ENCODE results near the gene MUL1. TPM values are rescaled to one million over a fixed set of nuclear protein-coding genes. Genes with fewer than 3 reads are reported as not detected.

MUL1 gene
- total and polyA plus RNA-seq, 2 of the 4 experiments (the other 2 are of a cell fraction), result 20.7 to 21.1 TPM

DNA sequence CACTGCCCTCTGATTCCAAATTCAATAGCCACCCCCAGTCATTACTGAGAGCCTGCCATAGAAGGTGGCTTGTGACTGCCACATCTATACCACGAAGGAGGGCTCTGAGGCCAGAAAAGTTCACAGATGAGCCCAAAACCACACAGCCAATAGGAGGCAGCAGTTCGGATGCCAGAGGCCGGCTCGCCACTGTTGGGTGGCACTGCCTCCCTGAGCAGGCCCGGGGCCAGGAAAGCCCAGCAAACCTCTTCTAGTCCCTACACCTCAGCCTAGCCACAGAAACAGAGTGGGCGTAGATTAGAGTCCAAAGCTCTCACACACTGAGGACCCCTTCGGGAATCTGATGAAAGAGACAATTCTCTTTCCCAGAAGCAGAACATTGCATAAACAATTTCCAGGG, 16.1 kb downstream of the MUL1 start:
- dilution Hi-C loops (cut with HindIII; ENCODE audit: low sequenced_read_pairs, unreplicated experiment), result no loop called here
- Histone ChIP-seq H2BK15ac (ENCODE audit: low read depth, low read length) (no peak overlapping the region), H3K4me1 (ENCODE audit: control insufficient read depth, insufficient read depth, low read length) (peaks cover 21% of the 10 kb centered on the region), H3K36me3 (ENCODE audit: control insufficient read depth, insufficient read depth, low read length) (no peaks in the 10 kb centered on the region), H3K4me2 (ENCODE audit: low read depth, low read length) (no peak overlapping the region), H3K14ac (replicated peaks; ENCODE audit: low read depth, low read length) (no peak overlapping the region), H3K18ac (ENCODE audit: low read depth, low read length) (no peak overlapping the region), H3K4me3 (ENCODE audit: insufficient read depth, low read depth, low read length) (no peak overlapping the region), H2BK120ac (ENCODE audit: low read depth, low read length) (no peak overlapping the region), H3K23ac (ENCODE audit: low read depth, low read length) (no peak overlapping the region), H2AK5ac (ENCODE audit: low read depth, low read length) (0 out of 2 replicates have a peak overlapping the region, but pooled peaks have one; percentile 3), H4K20me1 (ENCODE audit: insufficient read depth, low read length) (peaks cover 10% of the 10 kb centered on the region; the same call in 1 of the 2 replicates), H3K9me1 (ENCODE audit: insufficient read depth, low read length) (peaks cover 16% of the 10 kb centered on the region), H3K9me3 (ENCODE audit: control insufficient read depth, insufficient read depth, low read length) (no peaks in the 10 kb centered on the region), H3K56ac (ENCODE audit: extremely low read depth, insufficient read depth, low read length) (no peak overlapping the region), H4K8ac (ENCODE audit: low read depth in 2 of 2, low read length in 2 of 2) (no peak overlapping the region), H3K79me1 (ENCODE audit: low read depth in 1 of 2, low read length in 2 of 2) (peaks cover 4% of the 10 kb centered on the region in 2 experiments; a peak in 1 of 4 replicates), H3K27me3 (ENCODE audit: control insufficient read depth, insufficient read depth, low read length) (no peaks in the 10 kb centered on the region), H2BK20ac (ENCODE audit: low read depth, low read length) (no peak overlapping the region), H3K4ac (ENCODE audit: low read depth, low read length) (no peak overlapping the region), H2AK9ac (replicated peaks; ENCODE audit: low read depth, low read length, poor library complexity) (no peak overlapping the region), H2AFZ (replicated peaks; ENCODE audit: low read length, poor library complexity) (no peak overlapping the region), H3K27ac (ENCODE audit: insufficient read depth, low read length) (no peak overlapping the region), H4K5ac (ENCODE audit: low read depth, low read length) (no peak overlapping the region), H3K9ac (ENCODE audit: low read depth, low read length) (no peak overlapping the region), H2BK5ac (ENCODE audit: low read depth, low read length, poor library complexity, severe bottlenecking) (no peak overlapping the region), H4K91ac (ENCODE audit: insufficient read depth, low read depth, low read length) (no peak overlapping the region)
- WGBS, 2 experiments (ENCODE audit: extremely low coverage in 2 of 2, insufficient read length in 1 of 2), result 80% methylated on average over 2 of the region's 7 CpGs; no CpG with 5 or more reads in 1 of the 2 experiments
- TF ChIP-seq RFX5 (IDR thresholded peaks at IDR 0.05; ENCODE audit: low read depth, low read length), result no peak
- no peak for TF ChIP-seq MAFK (IDR thresholded peaks at IDR 0.05; ENCODE audit: low read depth, low read length)
- no peak for TF ChIP-seq MXI1 (IDR thresholded peaks at IDR 0.05; ENCODE audit: borderline replicate concordance, low read depth, low read length)
- no peak for TF ChIP-seq CEBPB (IDR thresholded peaks at IDR 0.05; ENCODE audit: low read depth, low read length)
- TF ChIP-seq, protein P1, sequence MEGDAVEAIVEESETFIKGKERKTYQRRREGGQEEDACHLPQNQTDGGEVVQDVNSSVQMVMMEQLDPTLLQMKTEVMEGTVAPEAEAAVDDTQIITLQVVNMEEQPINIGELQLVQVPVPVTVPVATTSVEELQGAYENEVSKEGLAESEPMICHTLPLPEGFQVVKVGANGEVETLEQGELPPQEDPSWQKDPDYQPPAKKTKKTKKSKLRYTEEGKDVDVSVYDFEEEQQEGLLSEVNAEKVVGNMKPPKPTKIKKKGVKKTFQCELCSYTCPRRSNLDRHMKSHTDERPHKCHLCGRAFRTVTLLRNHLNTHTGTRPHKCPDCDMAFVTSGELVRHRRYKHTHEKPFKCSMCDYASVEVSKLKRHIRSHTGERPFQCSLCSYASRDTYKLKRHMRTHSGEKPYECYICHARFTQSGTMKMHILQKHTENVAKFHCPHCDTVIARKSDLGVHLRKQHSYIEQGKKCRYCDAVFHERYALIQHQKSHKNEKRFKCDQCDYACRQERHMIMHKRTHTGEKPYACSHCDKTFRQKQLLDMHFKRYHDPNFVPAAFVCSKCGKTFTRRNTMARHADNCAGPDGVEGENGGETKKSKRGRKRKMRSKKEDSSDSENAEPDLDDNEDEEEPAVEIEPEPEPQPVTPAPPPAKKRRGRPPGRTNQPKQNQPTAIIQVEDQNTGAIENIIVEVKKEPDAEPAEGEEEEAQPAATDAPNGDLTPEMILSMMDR (conservative IDR thresholded peaks at IDR 0.05; ENCODE audit: low read depth, low read length), result no peak
- no peak for TF ChIP-seq MAZ (IDR thresholded peaks at IDR 0.05; ENCODE audit: borderline replicate concordance, low read depth, low read length)
- ChIA-PET CTCF (interaction anchor here (1.0 kb wide), 1 partner anchor 130 kb away, joined by 4 read pairs; no protein-coding TSS in a partner anchor), POLR2A (ENCODE audit: unreplicated experiment) (no interaction called here)
- intact Hi-C loops (cut with micrococcal nuclease), result loop anchor here (2.0 kb wide), 2 partner anchors 339 to 517 kb away; no protein-coding TSS in a partner anchor
- no TSS peak for BruUV-seq (replicated peaks)
- in situ Hi-C loops (cut with MboI; ENCODE audit: low sequenced_read_pairs), result loop anchor here (5.0 to 10.0 kb wide), 3 partner anchors 115 to 577 kb away; no protein-coding TSS in a partner anchor
- ATAC-seq (ENCODE audit: low read depth), result no peak
- DNase-seq, result no peak

Measured in IMR-90 (cell line).